PC-3 (cell line): ENCODE measurements around the gene SP100.

Experiments used
- EZH2 ChIP-seq: fragments of 300-600 bp; sonication (generic); IDR thresholded peaks from one replicate; pipeline ENCODE4 v1.6.1; 2017; ENCODE audit warnings: antibody characterized with exemption, mild to moderate bottlenecking, low read length; ENCODE audit not compliant: unreplicated experiment
- EZH2phosphoT487 ChIP-seq: fragments of 300-600 bp; sonication (generic); IDR thresholded peaks from 2 replicates; pipeline ENCODE4 v1.6.1; 2018; ENCODE audit warnings: mild to moderate bottlenecking, antibody characterized with exemption, low read length, borderline replicate concordance
- TF ChIP-seq, protein P1 (sequence below): fragments of 300-600 bp; sonication (generic); conservative IDR thresholded peaks from 2 replicates; pipeline ENCODE4 v1.5.1; 2017; ENCODE audit warnings: antibody characterized with exemption, low read depth, mild to moderate bottlenecking, low read length

DNA sequence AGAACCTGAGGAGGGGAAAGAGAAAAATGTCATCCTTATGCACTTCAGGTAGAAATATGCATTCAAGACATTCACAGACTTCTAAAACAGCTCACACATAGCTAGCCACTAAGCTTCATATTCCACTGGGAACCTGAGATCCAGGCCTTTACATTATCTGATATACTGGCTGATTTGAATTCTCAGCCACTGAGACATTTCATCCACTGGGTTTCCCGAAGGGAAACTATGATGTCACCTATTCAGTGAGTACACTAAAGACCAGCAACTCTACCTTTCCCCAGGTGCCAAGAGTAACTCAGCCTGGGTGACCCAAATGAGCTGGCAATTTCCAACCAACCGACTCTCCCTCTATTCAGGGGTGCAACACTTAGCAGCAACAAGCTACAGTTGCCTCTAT lies 21.7 kb upstream of the SP100 start:
- TF ChIP-seq EZH2: no peak
- TF ChIP-seq, protein P1, sequence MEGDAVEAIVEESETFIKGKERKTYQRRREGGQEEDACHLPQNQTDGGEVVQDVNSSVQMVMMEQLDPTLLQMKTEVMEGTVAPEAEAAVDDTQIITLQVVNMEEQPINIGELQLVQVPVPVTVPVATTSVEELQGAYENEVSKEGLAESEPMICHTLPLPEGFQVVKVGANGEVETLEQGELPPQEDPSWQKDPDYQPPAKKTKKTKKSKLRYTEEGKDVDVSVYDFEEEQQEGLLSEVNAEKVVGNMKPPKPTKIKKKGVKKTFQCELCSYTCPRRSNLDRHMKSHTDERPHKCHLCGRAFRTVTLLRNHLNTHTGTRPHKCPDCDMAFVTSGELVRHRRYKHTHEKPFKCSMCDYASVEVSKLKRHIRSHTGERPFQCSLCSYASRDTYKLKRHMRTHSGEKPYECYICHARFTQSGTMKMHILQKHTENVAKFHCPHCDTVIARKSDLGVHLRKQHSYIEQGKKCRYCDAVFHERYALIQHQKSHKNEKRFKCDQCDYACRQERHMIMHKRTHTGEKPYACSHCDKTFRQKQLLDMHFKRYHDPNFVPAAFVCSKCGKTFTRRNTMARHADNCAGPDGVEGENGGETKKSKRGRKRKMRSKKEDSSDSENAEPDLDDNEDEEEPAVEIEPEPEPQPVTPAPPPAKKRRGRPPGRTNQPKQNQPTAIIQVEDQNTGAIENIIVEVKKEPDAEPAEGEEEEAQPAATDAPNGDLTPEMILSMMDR: no peak
- no peak for TF ChIP-seq EZH2phosphoT487
